Smooth muscle cell (in vitro differentiated cells): ENCODE results near the gene SLC25A45. TPM values are rescaled to one million over a fixed set of nuclear protein-coding genes. Genes with fewer than 3 reads are reported as not detected.

Experiments
- DNase-seq: peaks from one replicate; lab custom pipeline; 2025; ENCODE audit not compliant: unreplicated experiment; lab: John Stamatoyannopoulos, UW
- H2AFZ ChIP-seq: fragments of 200-600 bp; sonication (generic); 2 replicates; pipeline ENCODE4 v1.6.0; 2016; ENCODE audit warnings: antibody characterized with exemption, low read depth, mild to moderate bottlenecking
- H3F3A ChIP-seq: fragments of 200-600 bp; sonication (generic); 2 replicates; pipeline ENCODE4 v1.6.0; 2017; ENCODE audit warnings: antibody characterized with exemption, low read depth
- H3K27ac ChIP-seq: fragments of 200-600 bp; sonication (generic); 2 replicates; pipeline ENCODE4 v1.5.1; 2016; ENCODE audit warnings: low read depth, mild to moderate bottlenecking
- H3K27me3 ChIP-seq: fragments of 200-600 bp; sonication (generic); 2 replicates; pipeline ENCODE4 v1.6.1; 2016; ENCODE audit warnings: low read depth, mild to moderate bottlenecking
- H3K36me3 ChIP-seq: fragments of 200-600 bp; sonication (generic); 2 replicates; pipeline ENCODE4 v1.5.1; 2016; ENCODE audit warnings: low read depth
- H3K4me1 ChIP-seq: fragments of 200-600 bp; sonication (generic); 2 replicates; pipeline ENCODE4 v1.5.1; 2016; ENCODE audit warnings: low read depth
- H3K4me2 ChIP-seq: fragments of 200-600 bp; sonication (generic); 2 replicates; pipeline ENCODE4 v1.6.0; 2016; ENCODE audit warnings: mild to moderate bottlenecking
- H3K4me3 ChIP-seq: fragments of 200-600 bp; sonication (generic); 2 replicates; pipeline ENCODE4 v1.5.1; 2016; ENCODE audit warnings: mild to moderate bottlenecking
- H3K79me2 ChIP-seq: fragments of 200-600 bp; sonication (generic); 2 replicates; pipeline ENCODE4 v1.6.0; 2016; ENCODE audit warnings: low read depth, mild to moderate bottlenecking
- H3K9ac ChIP-seq: fragments of 200-600 bp; sonication (generic); 2 replicates; pipeline ENCODE4 v1.6.0; 2016; ENCODE audit warnings: low read depth
- H3K9me3 ChIP-seq: fragments of 200-600 bp; sonication (generic); replicated peaks from 2 replicates; pipeline ENCODE4 v1.5.1; 2016; ENCODE audit warnings: low read depth
- H4K20me1 ChIP-seq: fragments of 200-600 bp; sonication (generic); 2 replicates; pipeline ENCODE4 v1.6.0; 2016; ENCODE audit warnings: low read depth
- WGBS: methylation state at CpG from one replicate; pipeline ENCODE4 v1.1.7; 2016; ENCODE audit warnings: low lambda C conversion rate; 5-methylcytosine and 5-hydroxymethylcytosine counted together
- polyA plus RNA-seq: library from polyadenylated mRNA; unstranded; fragments of >200 nt; fragmentation: Nextera tagmentation; extraction: Ambion mirVana; gene quantifications from 2 replicates; pipeline ENCODE4 v1.2.1, GENCODE V29; 2016
- total RNA-seq: library from RNA; depleted of rRNA; stranded (reverse); fragments of >200 nt; gene quantifications from 2 replicates; pipeline ENCODE4 v1.2.3, GENCODE V29; 2014
- TF ChIP-seq, protein P1 (sequence below): fragments of 200-600 bp; sonication (generic); IDR thresholded peaks from 2 replicates; pipeline ENCODE4 v1.5.1; 2017; ENCODE audit warnings: borderline replicate concordance, mild to moderate bottlenecking, antibody characterized with exemption; ENCODE audit not compliant: insufficient read depth, poor library complexity, severe bottlenecking

Gene SLC25A45
- total and polyA plus RNA-seq, 2 experiments from 2014 or later = 0.81 to 3.4 TPM

DNA sequence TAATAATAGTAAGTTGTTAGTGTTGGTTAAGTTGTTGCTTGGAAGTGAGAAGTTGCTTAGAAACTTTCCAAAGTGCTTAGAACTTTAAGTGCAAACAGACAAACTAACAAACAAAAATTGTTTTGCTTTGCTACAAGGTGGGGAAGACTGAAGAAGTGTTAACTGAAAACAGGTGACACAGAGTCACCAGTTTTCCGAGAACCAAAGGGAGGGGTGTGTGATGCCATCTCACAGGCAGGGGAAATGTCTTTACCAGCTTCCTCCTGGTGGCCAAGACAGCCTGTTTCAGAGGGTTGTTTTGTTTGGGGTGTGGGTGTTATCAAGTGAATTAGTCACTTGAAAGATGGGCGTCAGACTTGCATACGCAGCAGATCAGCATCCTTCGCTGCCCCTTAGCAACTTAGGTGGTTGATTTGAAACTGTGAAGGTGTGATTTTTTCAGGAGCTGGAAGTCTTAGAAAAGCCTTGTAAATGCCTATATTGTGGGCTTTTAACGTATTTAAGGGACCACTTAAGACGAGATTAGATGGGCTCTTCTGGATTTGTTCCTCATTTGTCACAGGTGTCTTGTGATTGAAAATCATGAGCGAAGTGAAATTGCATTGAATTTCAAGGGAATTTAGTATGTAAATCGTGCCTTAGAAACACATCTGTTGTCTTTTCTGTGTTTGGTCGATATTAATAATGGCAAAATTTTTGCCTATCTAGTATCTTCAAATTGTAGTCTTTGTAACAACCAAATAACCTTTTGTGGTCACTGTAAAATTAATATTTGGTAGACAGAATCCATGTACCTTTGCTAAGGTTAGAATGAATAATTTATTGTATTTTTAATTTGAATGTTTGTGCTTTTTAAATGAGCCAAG, 42.9 kb upstream of the SLC25A45 start:
- TF ChIP-seq, protein P1, sequence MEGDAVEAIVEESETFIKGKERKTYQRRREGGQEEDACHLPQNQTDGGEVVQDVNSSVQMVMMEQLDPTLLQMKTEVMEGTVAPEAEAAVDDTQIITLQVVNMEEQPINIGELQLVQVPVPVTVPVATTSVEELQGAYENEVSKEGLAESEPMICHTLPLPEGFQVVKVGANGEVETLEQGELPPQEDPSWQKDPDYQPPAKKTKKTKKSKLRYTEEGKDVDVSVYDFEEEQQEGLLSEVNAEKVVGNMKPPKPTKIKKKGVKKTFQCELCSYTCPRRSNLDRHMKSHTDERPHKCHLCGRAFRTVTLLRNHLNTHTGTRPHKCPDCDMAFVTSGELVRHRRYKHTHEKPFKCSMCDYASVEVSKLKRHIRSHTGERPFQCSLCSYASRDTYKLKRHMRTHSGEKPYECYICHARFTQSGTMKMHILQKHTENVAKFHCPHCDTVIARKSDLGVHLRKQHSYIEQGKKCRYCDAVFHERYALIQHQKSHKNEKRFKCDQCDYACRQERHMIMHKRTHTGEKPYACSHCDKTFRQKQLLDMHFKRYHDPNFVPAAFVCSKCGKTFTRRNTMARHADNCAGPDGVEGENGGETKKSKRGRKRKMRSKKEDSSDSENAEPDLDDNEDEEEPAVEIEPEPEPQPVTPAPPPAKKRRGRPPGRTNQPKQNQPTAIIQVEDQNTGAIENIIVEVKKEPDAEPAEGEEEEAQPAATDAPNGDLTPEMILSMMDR = no peak
- Histone ChIP-seq H3K4me2 (peak overlapping the region; percentile 99), H3F3A (peaks cover 71% of the 10 kb centered on the region), H2AFZ (no peak overlapping the region), H3K27me3 (no peaks in the 10 kb centered on the region), H3K36me3 (no peaks in the 10 kb centered on the region), H3K79me2 (peaks cover 84% of the 10 kb centered on the region), H4K20me1 (peaks cover 77% of the 10 kb centered on the region), H3K9ac (peak overlapping the region; percentile 99), H3K27ac (peak overlapping the region; percentile 100), H3K9me3 (no peaks in the 10 kb centered on the region), H3K4me3 (peak overlapping the region; percentile 88), H3K4me1 (peaks cover 22% of the 10 kb centered on the region)
- DNase-seq = no peak
- WGBS = 19% methylated on average over 9 of the region's 9 CpGs

DNA sequence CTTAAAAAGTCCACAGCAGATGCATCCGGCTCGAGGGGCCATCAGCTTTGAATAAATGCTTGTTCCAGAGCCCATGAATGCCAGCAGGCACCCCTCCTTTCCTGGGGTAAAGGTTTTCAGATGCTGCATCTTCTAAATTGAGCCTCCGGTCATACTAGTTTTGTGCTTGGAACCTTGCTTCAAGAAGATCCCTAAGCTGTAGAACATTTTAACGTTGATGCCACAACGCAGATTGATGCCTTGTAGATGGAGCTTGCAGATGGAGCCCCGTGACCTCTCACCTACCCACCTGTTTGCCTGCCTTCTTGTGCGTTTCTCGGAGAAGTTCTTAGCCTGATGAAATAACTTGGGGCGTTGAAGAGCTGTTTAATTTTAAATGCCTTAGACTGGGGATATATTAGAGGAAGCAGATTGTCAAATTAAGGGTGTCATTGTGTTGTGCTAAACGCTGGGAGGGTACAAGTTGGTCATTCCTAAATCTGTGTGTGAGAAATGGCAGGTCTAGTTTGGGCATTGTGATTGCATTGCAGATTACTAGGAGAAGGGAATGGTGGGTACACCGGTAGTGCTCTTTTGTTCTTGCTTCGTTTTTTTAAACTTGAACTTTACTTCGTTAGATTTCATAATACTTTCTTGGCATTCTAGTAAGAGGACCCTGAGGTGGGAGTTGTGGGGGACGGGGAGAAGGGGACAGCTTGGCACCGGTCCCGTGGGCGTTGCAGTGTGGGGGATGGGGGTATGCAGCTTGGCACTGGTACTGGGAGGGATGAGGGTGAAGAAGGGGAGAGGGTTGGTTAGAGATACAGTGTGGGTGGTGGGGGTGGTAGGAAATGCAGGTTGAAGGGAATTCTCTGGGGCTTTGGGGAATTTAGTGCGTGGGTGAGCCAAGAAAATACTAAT, 42.0 kb upstream of the SLC25A45 start:
- no peak for DNase-seq
- Histone ChIP-seq H3K9ac (peak overlapping the region; percentile 99), H2AFZ (no peak overlapping the region), H3K4me2 (peak overlapping the region; percentile 99), H3K27me3 (no peaks in the 10 kb centered on the region), H3K36me3 (no peaks in the 10 kb centered on the region), H3K79me2 (peaks cover 78% of the 10 kb centered on the region), H4K20me1 (peaks cover 68% of the 10 kb centered on the region), H3K4me3 (peak overlapping the region; percentile 88), H3K27ac (peak overlapping the region; percentile 100), H3K9me3 (no peaks in the 10 kb centered on the region), H3K4me1 (peaks cover 31% of the 10 kb centered on the region), H3F3A (peaks cover 73% of the 10 kb centered on the region)
- TF ChIP-seq, protein P1 = no peak
- 14% methylated on average over 18 of the region's 18 CpGs for WGBS

DNA sequence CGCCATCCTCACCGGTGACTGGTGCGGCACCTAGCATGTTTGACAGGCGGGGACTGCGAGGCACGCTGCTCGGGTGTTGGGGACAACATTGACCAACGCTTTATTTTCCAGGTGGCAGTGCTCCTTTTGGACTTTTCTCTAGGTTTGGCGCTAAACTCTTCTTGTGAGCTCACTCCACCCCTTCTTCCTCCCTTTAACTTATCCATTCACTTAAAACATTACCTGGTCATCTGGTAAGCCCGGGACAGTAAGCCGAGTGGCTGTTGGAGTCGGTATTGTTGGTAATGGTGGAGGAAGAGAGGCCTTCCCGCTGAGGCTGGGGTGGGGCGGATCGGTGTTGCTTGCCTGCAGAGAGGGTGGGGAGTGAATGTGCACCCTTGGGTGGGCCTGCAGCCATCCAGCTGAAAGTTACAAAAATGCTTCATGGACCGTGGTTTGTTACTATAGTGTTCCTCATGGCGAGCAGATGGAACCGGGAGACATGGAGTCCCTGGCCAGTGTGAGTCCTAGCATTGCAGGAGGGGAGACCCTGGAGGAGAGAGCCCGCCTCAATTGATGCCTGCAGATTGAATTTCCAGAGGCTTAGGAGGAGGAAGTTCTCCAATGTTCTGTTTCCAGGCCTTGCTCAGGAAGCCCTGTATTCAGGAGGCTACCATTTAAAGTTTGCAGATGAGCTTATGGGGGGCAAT, 41.2 kb upstream of the SLC25A45 start:
- peaks cover 36% of the 10 kb centered on the region for H3K4me1 ChIP-seq

More for the DNA sequence above, 41.2 kb upstream of the SLC25A45 start:
- Histone ChIP-seq H3K9me3 (no peaks in the 10 kb centered on the region), H3F3A (peaks cover 71% of the 10 kb centered on the region), H3K36me3 (no peaks in the 10 kb centered on the region), H2AFZ (no peak overlapping the region), H3K79me2 (peaks cover 70% of the 10 kb centered on the region), H4K20me1 (peaks cover 60% of the 10 kb centered on the region), H3K4me3 (peak overlapping the region; percentile 88), H3K4me2 (peak overlapping the region; percentile 99), H3K27ac (peak overlapping the region; percentile 100), H3K27me3 (no peaks in the 10 kb centered on the region), H3K9ac (peak overlapping the region; percentile 99)
- 27% methylated on average over 19 of the region's 19 CpGs for WGBS
- TF ChIP-seq, protein P1 = no peak
- DNase-seq = no peak
